Tongue (tissue), 2 donors: ENCODE results near the gene CBS. TPM values are rescaled to one million over a fixed set of nuclear protein-coding genes. Genes with fewer than 3 reads are reported as not detected.
"Not testable (repeated sequence)": the region's sequence is repeated elsewhere in the genome, so short reads cannot be mapped to it uniquely, and the experiment has no call there.

Experiments
- DNase-seq: peaks from one replicate; pipeline ENCODE4 v3.0.0-alpha.2; 2015
- total RNA-seq: library from RNA; depleted of rRNA; stranded (reverse); fragments of >200 nt; gene quantifications from one replicate; pipeline ENCODE4 v1.2.3, GENCODE V29; 2014

The CBS gene
- total RNA-seq, result 6.2 TPM

DNA sequence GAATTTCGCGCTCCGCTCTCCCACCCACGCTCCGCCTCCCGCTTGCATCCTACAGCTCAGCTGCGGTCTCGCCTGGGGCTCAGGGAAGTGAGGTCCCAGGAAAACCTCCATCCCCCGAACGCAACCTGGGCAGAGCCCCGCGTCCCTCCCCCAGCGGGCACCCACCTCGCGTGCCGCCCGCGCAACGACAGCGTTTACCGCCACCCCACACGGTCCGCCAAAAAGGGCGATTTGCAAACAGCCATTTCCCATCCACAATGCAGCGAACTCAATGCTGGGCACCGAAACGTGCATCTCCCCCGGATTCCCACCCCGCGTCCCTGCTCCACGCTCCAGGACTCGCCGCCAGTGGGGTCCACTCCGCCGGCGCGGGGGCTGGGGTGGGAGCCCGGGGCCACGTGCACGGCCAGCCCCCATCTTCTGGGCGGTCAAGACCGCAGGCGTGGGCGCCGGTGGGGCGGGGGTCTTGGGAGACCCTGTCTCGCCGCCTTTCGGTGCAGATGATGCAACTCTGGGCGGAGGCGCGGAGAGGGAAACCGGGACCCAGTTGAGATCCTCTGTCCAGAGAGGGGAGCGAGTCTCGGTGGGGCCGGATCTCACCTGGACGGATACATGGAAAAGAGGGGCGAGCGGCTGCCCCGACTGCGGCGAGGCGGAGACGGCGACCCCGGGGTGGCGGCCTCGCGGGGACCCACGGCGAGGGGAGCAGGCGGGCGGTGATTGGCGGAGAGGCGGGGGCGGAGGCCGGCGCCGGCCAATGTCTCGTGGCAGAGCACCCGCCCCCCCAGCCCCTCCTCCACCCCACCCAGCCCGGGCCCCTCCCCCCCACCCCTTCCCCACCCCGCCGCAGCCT, at the start of gene CBS:
Gene CBS, minus strand, starts transcription at position 666 of the 853 bp plus-strand sequence. CDS start 3,642 bp downstream, outside the sequence.
- not testable (repeated sequence) for DNase-seq

DNA sequence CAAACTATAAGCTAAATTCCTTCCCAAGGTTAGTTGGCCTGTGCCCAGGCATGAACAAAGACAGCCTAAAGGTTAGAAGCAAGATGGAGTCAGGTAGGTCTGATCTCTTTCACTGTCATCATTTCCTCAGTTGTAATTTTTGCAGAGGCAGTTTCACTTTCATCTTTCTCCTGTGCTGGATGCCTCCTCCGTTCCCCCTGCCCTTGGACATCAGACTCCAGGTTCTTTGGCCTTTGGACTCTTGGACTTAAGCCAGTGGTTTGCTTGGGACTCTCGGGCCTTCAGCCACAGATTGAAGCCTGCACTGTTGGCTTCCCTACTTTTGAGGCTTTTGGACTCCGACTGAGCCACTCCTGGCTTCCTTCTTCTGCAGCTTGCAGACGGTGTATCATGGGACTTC, 40.3 kb upstream of the CBS start:
- not testable (repeated sequence) for DNase-seq

DNA sequence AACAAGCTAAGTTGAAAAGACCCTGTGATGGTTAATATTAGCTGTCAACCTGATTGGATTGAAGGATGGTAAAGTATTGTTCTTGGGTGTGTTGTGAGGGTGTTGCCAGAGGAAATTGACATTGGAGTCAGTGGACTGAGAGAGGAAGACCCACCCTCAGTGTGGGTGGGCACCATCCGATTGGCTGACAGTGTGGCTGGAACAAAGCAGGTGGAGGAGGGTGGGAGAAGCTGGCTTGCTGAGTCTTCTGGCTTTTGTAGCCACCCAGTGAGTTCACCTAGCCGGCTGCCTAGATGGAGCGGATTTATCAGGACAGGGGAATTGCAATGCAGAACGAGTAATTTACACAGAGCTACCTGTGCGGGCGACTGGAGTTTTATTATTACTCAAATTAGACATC, 38.8 kb upstream of the CBS start:
- DNase-seq, result not testable (repeated sequence)

DNA sequence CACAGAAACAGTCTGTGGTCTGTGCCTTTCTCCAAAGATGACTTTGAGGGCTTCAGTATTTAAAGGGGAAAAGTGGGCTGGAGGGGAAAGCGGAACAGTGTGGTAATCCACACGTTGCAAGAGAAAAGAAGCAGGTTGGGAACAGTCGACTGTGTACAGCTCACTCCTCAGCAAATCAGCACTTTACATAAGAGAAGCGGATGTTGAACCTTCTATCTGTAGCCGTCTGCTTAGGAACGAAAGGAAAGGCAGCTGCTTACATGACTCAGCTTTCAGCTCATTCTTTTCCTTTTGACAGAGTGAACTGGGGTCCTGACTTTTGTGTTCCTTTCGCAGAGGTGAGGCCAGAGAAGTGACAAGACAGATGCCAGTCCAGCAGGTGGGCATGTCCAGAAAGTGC, 33.4 kb upstream of the CBS start:
- not testable (repeated sequence) for DNase-seq

DNA sequence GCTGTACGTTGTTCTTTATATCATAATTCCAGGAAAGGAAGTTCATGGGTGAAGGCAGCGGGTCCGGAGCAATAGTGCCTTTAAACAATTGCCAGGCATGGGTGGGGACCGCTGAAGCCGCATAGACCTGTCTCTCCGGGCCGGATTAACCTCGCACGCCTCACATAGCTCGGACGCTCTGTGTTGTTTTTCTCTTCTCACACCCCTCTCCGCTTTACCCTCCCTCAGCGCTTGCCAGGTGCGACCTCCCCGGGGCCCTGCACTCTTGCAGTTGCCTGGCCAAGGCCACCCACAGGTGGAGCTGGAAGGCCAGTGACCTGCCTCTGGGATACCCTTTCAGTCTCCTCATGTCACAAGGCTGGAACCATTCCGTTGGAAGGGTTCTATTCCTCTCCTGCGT, 32.5 kb upstream of the CBS start:
- DNase-seq, result not testable (repeated sequence)

DNA sequence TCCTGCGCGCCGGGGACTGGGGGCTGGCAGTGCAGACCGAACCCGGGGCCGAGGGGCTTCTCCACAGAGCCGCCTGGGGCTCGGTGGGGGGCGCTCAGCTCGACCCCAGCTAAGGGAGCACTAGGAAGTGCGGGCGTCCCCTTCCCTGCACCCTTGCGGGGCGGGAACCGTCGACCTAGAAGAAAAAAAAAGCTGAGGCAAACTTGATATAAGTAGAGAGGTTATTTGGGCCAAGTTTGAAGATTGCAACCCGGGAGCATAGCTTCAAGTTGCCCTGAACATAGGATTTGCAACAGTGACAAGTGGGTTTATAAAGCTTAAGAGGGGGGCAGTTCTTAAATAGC, 32.1 kb upstream of the CBS start:
- not testable (repeated sequence) for DNase-seq

DNA sequence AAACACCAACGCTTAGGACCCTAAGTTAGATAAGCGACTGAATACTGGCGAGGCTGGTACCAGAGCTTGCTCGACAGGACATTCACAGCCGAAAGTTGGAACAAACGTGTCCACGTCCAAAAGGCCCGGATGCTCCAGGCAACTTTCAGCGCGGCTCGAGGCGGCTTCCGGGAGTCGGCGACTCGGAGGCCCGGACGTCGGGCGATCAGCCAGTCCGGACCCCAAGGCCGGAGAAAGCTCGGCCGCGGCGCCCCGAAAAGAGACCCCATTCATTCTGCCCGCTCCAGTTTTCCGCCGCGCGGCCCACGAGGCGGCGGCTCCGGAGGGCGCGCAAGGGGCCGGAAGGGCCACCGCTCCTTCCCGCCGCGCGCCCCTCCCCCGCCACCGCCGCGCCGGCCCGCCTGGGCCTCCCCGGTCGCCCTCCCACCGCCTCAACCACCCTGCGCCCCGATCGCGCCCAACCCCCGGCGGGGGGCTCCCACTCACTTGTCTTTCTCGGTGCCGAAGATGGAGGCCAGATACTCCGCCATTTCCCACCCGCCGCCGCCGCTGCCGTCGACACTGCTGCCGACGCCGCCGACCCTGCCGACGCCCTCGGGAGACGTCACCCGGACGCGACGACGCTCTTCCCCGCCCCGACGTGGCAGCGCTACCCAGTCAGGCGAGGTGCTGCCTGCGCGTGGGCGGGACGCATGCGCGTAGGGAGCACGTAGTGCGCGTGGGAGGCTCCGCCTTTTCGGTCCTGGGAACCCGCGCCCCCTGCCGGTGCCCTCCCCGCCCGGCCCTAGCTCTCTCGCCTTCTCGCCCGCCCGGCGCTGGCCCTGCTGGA, 31.5 kb upstream of the CBS start, which contains the start of gene U2AF1:
Gene U2AF1, minus strand, starts transcription at position 606 of the 829 bp plus-strand sequence. Its CDS starts 76 bp downstream, at position 530.
- DNase-seq, result peak; percentile 0

DNA sequence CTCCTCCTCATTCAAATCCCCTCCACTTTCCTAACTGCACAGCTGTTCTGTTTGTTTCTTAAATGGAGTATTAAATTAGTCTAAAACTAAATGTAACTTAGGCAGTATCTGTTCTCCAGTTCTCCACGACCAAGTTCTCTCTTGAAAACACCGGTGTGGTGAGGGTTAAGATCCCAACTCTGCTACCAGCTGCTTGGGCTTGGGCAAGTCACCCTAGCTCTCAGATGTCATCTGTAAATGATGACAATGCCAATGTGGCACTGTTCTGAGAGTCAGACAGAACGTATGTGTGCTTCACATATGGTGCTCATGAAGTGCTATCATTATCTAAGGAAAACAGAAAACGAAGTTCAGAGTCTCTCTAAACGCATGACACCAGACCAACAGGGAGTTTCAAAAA, 29.0 kb upstream of the CBS start:
- DNase-seq, result not testable (repeated sequence)

DNA sequence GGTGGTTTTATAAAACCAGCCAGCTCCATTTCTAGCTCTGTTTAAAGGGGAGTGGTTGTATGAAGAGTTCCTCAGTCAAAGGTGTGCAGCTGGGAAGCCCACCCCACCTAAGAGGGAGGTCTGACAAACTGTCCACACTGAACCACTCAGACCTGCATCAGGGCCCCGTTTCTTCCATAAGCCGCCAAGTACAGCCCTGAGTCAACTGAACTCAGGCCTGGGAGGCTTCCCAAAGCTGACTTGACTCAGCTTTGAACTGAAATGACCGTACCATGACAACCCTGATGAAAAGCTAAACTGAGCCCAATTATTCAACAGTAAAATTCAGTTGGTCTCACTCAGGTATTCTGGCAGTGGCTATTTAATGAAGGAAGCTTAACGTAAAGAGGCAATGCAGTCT, 26.6 kb upstream of the CBS start:
- not testable (repeated sequence) for DNase-seq

DNA sequence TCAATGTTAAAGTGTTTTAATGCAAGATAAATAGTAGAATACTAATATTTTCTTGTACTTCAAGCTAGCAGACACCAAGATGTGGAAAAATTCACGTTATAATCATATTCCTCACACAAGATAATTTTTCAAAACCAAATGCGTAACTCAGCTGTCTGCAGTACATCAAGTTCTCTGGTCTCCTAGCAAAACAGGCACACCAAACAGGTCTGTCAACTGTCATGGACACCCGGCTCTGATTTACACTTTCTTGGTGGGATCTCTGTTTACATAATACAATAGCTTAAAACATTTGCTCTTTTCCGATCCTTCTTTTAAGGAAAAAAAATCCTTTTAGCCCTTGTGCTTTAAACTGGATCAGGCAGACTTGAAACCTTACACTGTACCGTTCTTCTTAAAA, 26.0 kb upstream of the CBS start:
- not testable (repeated sequence) for DNase-seq

DNA sequence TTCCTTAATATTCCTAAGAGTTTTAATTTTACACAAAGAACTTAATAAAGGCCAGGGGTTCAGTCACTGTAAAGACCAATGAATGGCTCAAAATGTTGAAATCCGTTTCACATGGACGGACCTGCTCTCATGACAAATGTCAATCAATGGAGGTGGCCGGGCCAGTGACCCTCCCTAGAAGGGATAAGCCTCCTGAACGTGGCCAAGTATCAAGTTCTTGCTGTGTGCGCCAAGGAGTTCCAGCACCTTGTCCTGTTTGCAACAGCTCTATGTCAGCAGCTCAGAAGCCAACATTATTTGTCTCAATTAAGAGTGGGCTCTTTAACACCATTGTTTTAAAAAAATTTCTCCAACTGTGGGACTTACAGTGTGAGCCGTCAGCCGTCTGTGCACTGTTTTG, 25.4 kb upstream of the CBS start:
- not testable (repeated sequence) for DNase-seq

DNA sequence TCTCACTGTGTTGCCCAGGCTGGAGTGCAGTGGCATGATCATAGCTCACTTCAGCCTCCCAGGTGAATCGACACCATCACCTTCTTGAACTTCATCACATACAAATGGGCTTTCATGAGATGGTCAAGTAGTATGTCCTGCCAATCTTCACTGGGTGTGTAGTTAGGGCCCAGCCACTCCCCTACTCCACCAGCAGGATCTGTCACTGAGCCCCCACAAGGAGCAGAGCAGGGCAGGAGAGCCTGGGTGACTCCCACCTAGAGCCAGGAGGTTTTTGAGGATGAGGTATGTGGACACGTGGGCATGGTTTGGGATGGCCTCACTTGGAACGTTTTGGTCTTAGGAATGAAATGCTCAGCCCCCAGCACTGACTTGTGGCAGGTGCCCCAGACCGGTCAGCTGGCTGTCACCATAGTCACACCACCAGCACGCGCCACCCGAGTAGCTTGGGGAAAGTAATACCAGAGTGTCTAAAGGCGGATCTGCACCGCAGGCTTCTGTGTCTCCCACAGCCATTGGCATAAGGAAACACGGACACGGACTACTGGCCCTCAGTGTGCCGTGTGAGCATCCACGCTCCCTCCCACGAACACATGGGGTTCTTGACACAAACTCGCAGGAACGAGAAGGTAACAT, 16.5 kb upstream of the CBS start:
- DNase-seq, result not testable (repeated sequence)

DNA sequence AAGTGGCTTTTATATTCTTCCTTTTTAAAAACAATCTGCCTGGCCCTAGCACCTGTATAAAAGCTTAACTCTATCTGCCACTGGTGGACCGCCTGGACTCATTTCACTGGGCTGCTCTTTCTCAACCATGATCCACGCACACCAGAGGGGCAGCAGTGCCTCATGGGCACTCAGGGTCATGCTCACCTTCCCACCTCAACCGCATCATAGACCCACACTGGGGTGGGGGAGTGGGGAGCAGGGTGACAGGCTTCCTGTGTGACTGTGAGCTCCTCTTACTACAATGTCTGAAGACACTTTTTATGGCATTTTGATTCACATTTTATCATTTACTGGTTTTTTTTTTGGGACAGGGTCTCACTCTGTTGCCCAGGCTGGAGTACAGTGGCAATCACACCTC, 15.3 kb upstream of the CBS start:
- not testable (repeated sequence) for DNase-seq

DNA sequence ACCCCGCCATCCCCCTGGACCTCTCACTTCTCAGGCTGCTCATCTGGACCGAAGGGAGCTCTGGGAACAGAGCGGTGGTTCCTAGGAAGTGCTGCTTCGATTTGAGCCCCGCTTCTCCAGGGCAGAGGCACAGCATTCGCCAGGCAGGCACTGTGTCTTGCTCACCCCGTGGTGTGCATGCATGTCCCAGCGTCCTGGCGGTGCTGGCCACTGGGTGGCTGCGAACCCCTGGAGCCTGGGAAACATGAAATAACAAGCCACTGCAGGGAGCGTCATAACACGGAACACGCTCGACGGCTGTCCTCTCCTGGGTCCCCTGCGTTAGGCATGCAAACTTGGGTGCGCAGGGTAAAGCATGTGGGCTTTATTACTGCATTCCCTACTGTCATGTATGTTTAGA, 13.8 kb upstream of the CBS start:
- DNase-seq, result not testable (repeated sequence)

DNA sequence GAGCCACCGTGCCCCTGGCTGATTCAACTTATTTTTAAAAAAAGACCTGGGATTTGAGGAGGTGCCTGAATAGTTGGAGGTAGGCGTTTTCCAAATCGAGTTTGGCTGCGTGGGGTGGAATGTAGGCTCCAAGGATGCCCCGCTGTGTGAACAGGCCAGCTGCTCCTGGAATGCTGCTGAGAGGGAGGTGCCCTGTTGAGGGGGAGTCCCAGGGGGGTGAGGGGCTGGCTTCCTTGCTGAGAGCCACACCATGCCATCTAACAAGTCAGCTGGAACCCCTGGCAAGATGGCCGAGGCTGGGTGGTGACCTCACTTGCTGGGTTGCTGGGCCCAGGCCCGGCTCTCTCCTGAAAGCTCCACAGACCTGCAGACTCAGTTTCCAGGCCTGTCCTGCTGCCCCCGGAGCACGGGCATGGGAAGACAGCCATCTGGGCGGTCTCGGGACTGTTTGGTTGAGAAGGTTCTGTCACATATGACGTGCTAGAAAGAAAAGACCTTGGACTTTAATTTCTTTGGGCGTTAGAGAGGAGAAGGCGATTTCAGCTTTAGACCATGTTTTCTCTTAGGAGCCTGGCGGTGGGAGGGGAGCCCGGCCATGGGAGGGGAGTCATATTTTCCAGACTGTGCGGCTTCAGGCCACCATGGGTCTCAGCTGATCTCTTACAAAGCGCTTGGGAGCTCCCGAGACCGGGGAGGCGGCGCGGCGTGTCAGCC, 7.1 kb upstream of the CBS start:
- not testable (repeated sequence) for DNase-seq

DNA sequence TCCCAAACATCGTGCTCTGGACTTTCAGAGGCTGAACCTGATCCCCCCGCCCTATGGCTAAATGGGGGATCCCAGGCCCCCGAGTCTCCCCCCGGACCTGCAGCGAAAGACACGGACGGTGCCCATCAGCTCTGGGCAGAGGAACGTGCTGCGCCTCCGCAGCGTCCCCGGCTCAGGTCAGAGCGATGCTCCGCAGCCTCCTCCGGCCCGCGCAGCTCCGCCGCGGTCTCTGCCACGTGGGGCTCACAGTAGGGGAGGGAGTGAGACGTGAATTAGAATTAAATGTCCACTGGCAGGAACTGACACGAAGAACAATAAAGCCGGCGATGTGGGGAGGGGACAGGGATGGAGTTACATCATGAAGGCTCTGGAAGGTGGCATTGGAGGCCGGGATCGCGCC, 1.0 kb upstream of the CBS start:
- not testable (repeated sequence) for DNase-seq

DNA sequence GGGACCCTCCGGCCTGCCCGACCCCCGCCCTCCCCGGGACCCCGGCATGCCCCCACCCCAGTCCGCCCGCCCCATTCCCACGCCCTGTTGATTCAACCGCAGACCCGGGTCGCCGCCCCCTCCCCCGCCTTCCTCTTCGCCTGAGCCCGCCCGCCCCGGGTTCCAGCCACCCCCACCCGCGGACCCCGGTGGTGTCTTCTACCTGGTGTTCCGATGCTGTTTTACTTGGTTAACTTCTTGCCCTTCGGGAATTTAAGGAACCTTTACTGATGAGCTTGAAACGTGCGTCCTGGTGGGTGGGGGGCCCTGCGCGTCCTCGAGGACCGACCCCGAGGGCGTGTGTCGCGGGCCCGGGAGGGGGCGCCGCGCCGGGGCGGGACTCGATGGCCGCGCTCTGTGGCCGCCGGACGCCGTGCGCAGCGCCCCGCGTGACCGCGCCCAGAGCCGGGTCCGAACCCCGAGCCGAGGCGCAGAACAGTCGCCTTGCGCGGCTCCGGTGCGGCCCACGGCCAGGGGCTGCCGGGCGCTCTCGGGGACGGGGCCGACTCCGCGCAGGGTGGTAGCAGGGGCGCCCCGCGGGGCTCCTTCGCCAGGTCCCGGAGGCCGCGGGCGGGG, 495 bp upstream of the CBS start:
- DNase-seq, result not testable (repeated sequence)

DNA sequence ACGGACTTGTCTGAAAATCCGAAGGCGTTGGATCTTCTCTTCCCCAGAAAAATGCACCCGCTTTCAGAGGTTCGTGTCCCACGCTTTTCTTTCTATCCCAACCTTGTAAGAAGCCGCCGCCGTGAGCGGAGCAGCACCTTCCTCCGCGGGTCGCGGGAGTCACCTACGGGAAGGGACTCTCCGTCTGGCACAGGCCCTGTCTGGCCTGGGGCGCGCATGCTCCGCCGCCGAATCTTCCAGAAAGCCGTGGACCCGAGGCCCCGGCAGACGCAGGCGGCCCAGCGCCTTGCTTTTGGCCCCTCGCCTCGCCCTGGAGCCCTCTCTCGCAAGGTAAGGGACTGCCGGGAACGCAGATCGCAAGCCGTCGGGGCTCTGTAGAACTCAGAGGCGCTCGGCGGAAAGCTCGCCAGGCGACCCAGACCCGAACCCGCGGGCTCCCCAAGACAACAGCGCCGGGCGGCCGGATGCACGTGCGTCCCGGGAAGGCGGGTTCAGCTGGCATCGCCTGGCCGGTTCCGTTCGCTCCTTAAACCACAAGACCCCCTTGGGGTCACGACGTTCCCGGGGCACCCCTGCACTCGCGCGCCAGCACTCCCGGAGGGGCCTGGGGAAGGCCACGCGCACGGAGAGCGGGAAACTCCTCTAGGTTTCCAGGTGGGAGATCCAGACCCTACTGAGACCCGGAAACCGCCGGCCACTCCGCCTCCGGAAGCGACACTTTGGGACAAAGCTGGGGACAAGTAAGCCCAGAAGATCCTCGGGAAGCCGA, 1.1 kb downstream of the CBS start:
- DNase-seq, result not testable (repeated sequence)

DNA sequence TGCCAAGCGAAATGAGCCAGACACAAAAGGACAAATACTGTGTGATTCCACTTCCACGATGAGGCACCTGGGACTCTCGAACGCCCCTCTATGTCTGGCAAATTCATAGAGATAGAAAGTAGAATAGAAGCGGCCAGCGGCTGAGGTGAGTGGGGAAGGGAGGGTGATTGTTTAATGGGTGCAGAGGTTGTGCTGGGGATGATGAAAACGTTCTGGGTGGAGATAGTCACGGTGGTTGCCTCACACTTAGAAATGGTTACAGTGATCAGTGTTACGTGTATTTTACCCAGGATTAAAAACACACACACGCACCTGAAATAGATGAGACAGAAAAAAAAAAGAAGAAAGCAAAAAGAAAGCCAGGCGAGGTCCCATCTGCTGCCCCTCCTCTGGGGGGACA, 2.9 kb downstream of the CBS start:
- not testable (repeated sequence) for DNase-seq

DNA sequence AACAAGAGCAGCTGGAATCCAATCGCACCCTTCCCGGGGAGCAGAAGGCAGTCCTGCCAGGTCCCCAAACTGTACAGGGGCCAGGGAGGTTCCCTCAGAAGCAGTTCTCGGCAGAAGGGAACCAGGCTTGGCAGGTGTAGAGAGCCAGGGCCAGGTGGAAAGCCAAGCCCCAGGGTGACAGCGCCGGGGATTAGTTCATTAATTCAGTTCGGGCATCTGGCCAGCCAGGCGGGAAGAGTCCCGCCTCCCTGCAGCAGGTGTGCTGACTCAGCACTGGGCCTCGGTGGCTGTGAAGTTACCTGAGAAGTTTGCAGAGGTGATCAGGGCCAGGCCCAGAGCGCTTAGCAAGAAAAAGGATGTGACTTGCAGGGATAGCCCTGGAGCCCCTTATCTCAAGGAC, 6.0 kb downstream of the CBS start:
- DNase-seq, result not testable (repeated sequence)

DNA sequence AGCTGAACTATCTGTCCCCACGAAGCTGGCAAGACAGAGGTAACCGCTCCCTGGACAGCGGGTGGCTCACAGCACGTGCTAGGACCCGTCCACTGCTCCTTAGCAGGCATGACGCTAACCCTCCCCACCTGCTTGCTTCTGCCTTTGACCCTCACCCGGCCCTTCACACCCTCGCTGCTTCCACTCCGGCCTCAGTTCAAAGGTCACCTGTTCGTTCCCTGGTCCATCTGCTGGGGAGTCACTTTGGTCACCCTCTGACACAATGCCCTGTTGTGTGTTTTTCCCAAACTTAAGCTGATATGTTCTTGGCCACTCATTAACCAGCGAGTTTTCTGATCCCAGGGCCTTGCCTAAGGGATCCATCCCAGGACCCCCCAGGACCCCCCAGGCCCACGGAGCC, 7.6 kb downstream of the CBS start:
- not testable (repeated sequence) for DNase-seq
